GM19452 (cell line): ENCODE results near the gene INF2.

ENCODE experiments used
- ATAC-seq: cut with Tn5 transposase; IDR thresholded peaks from one replicate; pipeline ENCODE4 v1.9.1; 2021; ENCODE audit not compliant: unreplicated experiment

INF2 gene

GRCh38 chr14:104673481-104673880, 15.9 kb upstream of the INF2 start:
- no peak for ATAC-seq

- ATAC-seq: no peak
Measured at GRCh38 chr14:104675447-104675846, 14.0 kb upstream of the INF2 start.

- no peak for ATAC-seq
Measured at GRCh38 chr14:104676130-104676693, 13.2 kb upstream of the INF2 start.

GRCh38 chr14:104676694-104677511, 12.5 kb upstream of the INF2 start:
- no peak for ATAC-seq

- ATAC-seq: peak; percentile 64
Measured at GRCh38 chr14:104677512-104678332, 11.7 kb upstream of the INF2 start.

- ATAC-seq: no peak
Measured at GRCh38 chr14:104678346-104678745, 11.1 kb upstream of the INF2 start.

GRCh38 chr14:104678901-104679705, 10.3 kb upstream of the INF2 start:
- no peak for ATAC-seq

GRCh38 chr14:104680056-104680805, 9.2 kb upstream of the INF2 start:
- no peak for ATAC-seq

GRCh38 chr14:104680806-104681688, 8.4 kb upstream of the INF2 start:
- no peak for ATAC-seq

GRCh38 chr14:104681689-104682074, 7.7 kb upstream of the INF2 start:
- ATAC-seq: no peak

- ATAC-seq: no peak
Measured at GRCh38 chr14:104682107-104682593, 7.3 kb upstream of the INF2 start.

GRCh38 chr14:104683653-104684448, 5.6 kb upstream of the INF2 start:
- no peak for ATAC-seq

GRCh38 chr14:104684449-104684821, 5.0 kb upstream of the INF2 start:
- no peak for ATAC-seq

GRCh38 chr14:104685216-104685997, 4.0 kb upstream of the INF2 start:
- ATAC-seq: no peak

- no peak for ATAC-seq
Measured at GRCh38 chr14:104685998-104686610, 3.3 kb upstream of the INF2 start.

GRCh38 chr14:104686624-104687517, 2.5 kb upstream of the INF2 start:
- no peak for ATAC-seq
